HL-60 (cell line): ENCODE measurements around the gene CALN1.

Source experiments
- DNase-seq, 2 experiments: peaks; one replicate each; pipeline ENCODE4 v3.0.0-alpha.2; 2010 to 2020; ENCODE audit warnings: low read depth in 1 of 2, low spot score in 1 of 2
- H3K27ac ChIP-seq: fragments of 250-450 bp; sonication (Bioruptor Pico); replicated peaks from 2 replicates; pipeline ENCODE4 v1.5.1; 2020; ENCODE audit warnings: mild to moderate bottlenecking, moderate library complexity
- H3K27me3 ChIP-seq: fragments of 250-450 bp; sonication (Bioruptor Pico); 2 replicates; pipeline ENCODE4 v1.5.1; 2021; ENCODE audit warnings: mild to moderate bottlenecking, moderate library complexity; ENCODE audit not compliant: insufficient read depth, poor library complexity, severe bottlenecking
- H3K4me3 ChIP-seq: replicated peaks from 2 replicates; pipeline ENCODE4 v1.5.1; 2011; ENCODE audit warnings: mild to moderate bottlenecking, control low read depth, low read length; ENCODE audit not compliant: insufficient read depth
- GABPA ChIP-seq: IDR thresholded peaks from 2 replicates; pipeline ENCODE4 v1.6.1; 2012; ENCODE audit warnings: low read depth
- POLR2AphosphoS5 ChIP-seq: IDR thresholded peaks from 2 replicates; pipeline ENCODE4 v1.6.1; 2012; ENCODE audit warnings: low read depth
- REST ChIP-seq: IDR thresholded peaks from 2 replicates; pipeline ENCODE4 v1.6.1; 2012; ENCODE audit warnings: low read depth; ENCODE audit not compliant: insufficient replicate concordance
- SPI1 ChIP-seq: IDR thresholded peaks from 2 replicates; pipeline ENCODE4 v1.6.1; 2012; ENCODE audit warnings: low read depth, mild to moderate bottlenecking, borderline replicate concordance
- TF ChIP-seq, protein P1 (sequence below): IDR thresholded peaks from one replicate; pipeline ENCODE4 v1.5.1; 2011; ENCODE audit warnings: low read length, control low read depth, inconsistent platforms; ENCODE audit not compliant: insufficient read depth

CALN1 gene

GRCh38 chr7:71991586-71991985 lies 420.6 kb downstream of the CALN1 start:
- TF ChIP-seq, protein P1, sequence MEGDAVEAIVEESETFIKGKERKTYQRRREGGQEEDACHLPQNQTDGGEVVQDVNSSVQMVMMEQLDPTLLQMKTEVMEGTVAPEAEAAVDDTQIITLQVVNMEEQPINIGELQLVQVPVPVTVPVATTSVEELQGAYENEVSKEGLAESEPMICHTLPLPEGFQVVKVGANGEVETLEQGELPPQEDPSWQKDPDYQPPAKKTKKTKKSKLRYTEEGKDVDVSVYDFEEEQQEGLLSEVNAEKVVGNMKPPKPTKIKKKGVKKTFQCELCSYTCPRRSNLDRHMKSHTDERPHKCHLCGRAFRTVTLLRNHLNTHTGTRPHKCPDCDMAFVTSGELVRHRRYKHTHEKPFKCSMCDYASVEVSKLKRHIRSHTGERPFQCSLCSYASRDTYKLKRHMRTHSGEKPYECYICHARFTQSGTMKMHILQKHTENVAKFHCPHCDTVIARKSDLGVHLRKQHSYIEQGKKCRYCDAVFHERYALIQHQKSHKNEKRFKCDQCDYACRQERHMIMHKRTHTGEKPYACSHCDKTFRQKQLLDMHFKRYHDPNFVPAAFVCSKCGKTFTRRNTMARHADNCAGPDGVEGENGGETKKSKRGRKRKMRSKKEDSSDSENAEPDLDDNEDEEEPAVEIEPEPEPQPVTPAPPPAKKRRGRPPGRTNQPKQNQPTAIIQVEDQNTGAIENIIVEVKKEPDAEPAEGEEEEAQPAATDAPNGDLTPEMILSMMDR: no peak
- TF ChIP-seq REST (no peak), SPI1 (no peak), GABPA (no peak), POLR2AphosphoS5 (no peak)
- DNase-seq: no peak
- no peak overlapping the region for H3K4me3 ChIP-seq
- no peak overlapping the region for H3K27ac ChIP-seq
- no peaks in the 10 kb centered on the region for H3K27me3 ChIP-seq

- H3K27ac ChIP-seq: no peak overlapping the region
- TF ChIP-seq, protein P1: no peak
- TF ChIP-seq REST (no peak), SPI1 (no peak), GABPA (no peak), POLR2AphosphoS5 (no peak)
- no peaks in the 10 kb centered on the region for H3K27me3 ChIP-seq
- no peak overlapping the region for H3K4me3 ChIP-seq
- DNase-seq: no peak
Measured at GRCh38 chr7:71990138-71990462, 422.0 kb downstream of the CALN1 start.

DNA sequence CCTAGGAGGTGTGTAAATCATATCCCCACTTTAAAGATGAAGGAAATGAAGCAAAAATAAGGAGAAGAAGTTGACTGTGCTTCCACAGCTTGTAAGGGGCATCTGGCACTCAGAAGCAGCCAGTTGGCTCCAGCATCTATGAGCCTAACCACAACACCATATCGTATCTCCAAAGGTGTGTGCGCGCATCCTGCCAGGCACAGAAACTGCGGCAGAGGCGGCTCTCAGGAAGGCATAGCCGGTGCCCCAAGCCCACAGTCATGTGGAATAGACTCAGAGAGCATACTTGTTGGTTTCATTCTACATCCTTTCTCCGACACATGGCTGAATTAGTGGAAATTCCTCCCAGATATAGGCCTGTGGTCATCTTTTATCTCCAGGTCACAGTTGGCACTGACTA lies 423.9 kb downstream of the CALN1 start:
- Histone ChIP-seq H3K27ac (no peak overlapping the region), H3K4me3 (no peak overlapping the region), H3K27me3 (no peaks in the 10 kb centered on the region)
- no peak for DNase-seq
- no peak for TF ChIP-seq SPI1
- TF ChIP-seq, protein P1: no peak
- no peak for TF ChIP-seq REST
- no peak for TF ChIP-seq GABPA
- no peak for TF ChIP-seq POLR2AphosphoS5
